Inferior parietal cortex (tissue), 1 donor: ENCODE results near the gene ADGRL2.
"Not testable (repeated sequence)": the region's sequence is repeated elsewhere in the genome, so short reads cannot be mapped to it uniquely, and the experiment has no call there.

Experiments
- DNase-seq: peaks from one replicate; pipeline ENCODE4 v3.0.0-alpha.2; 2016; ENCODE audit errors: extremely low spot score

ADGRL2 gene

DNA sequence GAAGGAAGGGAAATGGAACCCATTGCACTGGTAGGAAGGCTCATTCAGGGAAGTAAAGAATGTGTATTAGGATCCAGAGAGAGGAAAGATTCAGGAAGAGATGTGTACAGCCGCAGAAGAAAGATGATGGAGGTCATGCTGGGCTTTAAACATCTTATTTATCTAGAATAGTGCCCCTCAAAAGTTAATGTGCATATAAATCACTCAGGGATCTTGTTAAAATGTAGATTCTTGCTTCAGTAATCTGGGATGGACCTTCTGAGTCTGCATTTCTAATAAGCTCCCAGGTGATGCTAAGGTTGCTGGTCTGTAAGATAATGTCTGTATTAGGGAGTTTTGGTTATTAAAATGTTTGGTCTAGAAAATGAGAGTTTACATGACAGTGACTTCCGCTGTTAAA is 46.3 kb downstream of the ADGRL2 start:
- no peak for DNase-seq

GRCh38 chr1:81848880-81849682 is 48.3 kb downstream of the ADGRL2 start:
- DNase-seq = no peak

GRCh38 chr1:81850031-81850430 is 49.3 kb downstream of the ADGRL2 start:
- DNase-seq = no peak

DNA sequence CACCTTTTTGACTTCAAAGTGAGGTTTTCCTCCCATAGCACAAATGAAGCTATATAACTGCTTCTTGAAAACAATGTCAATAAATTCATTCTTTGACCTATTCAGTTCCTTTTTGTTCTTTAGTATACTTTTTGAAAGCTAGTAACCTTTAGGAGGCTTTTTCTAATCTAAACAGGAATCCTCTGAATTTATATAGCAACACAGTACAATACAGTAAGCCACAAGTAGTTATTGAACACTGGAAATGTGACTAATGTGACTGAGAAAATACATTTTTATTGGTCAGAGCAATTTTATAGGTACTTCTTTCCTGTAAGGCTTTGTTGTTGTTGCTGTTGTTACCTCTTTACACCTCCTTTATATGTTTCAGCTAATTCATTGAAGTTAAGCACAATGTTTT is 49.8 kb downstream of the ADGRL2 start:
- no peak for DNase-seq

DNA sequence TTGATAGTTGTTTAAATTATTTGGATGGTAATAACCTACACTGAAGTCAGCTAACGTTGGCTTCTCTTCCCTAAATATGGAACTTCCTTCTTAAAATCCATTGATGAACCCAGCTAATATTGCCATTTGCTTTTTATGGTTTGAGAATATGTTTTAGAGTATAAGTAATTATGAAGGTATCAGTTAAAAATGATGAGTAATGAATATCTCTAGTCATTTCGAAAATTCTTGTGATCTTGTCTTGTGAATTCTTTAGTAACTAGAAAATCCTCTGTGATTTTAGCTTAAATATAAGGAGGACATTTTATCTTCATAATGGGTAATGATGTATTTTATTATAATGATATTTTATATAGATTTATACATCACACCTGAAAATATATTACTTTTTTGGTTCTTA is 50.5 kb downstream of the ADGRL2 start:
- no peak for DNase-seq

- no peak for DNase-seq
These were observed 52.2 kb downstream of the ADGRL2 start for GRCh38 chr1:81852961-81853360.

GRCh38 chr1:81867235-81867634 is 66.5 kb downstream of the ADGRL2 start:
- DNase-seq = no peak

DNA sequence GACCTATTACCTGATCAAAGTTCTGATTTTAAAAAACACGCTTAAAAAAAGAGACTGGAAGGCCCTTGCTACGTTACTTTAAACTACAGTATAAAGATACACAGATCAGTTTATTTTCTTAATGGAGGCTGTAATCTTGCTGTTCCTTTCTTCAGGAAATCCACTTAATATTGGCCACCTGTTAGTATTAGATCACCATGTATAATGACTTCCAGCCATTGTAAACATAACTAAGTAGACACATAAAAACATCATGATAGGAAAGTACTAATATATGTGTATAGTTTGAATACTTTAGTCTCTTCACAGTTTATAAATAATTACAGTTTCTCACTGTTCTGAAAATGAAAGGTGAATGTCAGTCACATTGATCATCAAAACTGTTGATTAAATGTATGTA is 68.6 kb downstream of the ADGRL2 start:
- DNase-seq = no peak

DNA sequence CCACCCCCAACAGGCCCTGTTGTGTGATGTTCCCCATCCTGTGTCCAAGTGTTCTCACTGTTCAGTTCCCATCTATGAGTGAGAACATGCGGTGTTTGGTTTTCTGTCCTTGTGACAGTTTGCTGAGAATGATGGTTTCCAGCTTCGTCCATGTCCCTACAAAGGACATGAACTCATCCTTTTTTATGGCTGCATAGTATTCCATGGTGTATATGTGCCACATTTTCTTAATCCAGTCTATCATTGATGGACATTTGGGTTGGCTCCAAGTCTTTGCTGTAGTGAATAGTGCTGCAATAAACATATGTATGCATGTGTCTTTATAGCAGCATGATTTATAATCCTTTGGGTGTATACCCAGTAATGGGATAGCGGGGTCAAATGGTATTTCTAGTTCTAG is 70.4 kb downstream of the ADGRL2 start:
- DNase-seq = not testable (repeated sequence)

DNA sequence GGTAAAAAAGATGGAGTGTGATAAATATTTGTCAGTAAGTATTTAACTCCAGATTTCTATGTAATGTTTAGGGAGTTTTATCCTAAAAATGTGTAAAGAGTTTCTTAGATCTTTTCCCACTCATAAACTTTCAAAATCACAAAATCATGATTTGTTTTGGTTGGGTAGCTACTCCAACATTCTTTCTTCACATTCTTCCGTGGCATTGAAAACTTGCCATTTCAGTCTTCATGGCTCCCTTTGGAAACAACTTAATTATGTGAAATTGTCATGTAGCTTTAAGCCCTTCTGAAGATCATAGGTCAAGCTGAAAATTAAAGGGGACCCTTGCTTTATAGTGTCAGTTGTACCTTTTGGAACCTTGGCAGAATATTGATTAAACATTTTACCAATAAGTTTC is 73.2 kb downstream of the ADGRL2 start:
- no peak for DNase-seq

DNA sequence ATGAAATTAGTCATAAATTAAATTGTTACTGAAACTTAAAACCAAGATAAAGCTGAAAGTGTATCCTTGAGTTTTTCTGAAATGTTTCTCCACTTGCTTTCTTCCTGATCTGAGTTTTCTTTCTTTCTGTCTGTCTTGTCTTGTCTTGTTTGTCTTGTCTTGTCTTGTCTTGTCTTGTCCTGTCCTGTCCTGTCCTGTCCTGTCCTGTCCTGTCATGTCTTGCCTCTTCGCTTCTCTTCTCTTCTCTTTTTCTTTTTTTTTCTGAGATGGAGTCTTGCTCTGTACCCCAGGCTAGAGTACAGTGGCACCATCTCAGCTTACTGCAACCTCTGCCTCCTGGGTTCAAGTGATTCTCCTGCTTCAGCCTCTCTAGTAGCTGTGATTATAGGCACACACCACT is 73.7 kb downstream of the ADGRL2 start:
- no peak for DNase-seq

DNA sequence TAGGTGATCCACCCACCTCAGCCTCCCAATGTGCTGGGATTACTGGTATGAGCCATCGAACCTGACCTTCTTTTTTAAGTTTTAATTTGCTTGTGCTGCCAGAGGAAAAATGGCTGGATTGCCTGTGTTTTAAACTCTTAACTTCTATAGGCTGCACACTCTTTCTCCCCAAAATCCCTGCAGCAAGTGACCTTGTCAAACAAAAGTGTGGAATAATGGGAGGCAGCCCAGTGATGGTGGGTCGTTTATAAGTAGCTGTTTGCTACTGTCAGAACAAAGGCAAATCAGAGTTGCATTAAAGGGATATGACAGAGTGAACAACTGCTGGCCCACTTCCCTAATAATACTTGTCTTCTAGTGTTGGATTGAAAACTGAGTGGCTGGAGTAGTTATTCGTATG is 74.2 kb downstream of the ADGRL2 start:
- no peak for DNase-seq

- no peak for DNase-seq
These were observed 76.4 kb downstream of the ADGRL2 start for GRCh38 chr1:81876901-81877733.

GRCh38 chr1:81877940-81878339 is 77.2 kb downstream of the ADGRL2 start:
- no peak for DNase-seq

DNA sequence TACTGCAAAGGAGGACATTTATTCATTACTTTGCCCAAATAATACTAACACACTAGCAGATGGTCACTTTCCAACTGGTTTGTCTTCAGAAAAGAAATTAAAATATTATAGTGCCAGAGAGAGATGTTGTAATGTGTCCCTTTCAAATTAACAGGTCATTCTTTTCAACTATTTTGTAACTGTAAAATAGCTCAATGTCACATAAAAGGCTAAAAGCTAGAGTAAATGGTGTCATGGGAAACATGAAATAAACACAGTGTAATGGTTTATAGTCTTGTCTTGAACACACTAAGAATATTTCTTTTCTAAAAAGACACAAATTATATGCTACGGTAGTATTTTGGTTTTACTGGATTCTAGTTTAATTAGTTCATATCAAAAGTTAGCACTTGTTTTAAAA is 77.8 kb downstream of the ADGRL2 start:
- no peak for DNase-seq

DNA sequence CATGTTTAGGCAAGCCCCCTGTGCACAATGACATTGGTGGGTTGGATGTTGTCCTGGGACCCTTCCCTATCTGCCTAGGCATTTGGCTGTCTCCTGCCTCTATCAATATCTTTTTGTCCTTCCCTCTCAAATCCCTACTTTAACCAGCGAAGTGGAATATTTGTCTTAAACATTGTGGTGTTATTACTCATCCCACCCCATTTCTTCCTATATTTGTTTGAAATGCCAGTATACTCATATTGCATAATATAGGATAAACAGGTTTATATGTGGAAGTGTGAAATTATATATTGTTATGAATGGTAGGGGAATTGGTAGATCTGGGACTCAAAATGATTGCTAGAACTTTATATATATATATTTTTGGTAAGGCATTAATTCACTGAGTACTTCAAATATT is 80.0 kb downstream of the ADGRL2 start:
- no peak for DNase-seq

DNA sequence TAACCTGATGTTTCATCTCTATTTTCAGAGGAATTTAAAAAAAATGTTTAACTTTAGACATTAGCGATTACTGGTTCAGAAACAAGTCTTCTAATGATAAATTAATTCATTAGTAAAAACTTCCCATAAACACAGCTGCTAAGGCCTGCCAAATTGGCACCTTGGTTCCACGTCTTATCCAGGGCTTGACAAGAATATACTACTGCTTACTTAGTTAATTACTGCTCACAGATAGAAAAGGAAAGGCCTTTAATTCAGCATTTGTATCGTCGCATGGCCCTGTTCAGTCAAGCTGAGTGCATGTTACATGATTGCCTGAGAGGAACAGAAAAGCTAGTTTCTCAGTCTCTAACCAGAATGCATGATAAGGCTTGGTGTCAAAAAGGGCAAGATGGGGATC is 84.6 kb downstream of the ADGRL2 start:
- DNase-seq = no peak

GRCh38 chr1:81886292-81886691 is 85.6 kb downstream of the ADGRL2 start:
- not testable (repeated sequence) for DNase-seq

DNA sequence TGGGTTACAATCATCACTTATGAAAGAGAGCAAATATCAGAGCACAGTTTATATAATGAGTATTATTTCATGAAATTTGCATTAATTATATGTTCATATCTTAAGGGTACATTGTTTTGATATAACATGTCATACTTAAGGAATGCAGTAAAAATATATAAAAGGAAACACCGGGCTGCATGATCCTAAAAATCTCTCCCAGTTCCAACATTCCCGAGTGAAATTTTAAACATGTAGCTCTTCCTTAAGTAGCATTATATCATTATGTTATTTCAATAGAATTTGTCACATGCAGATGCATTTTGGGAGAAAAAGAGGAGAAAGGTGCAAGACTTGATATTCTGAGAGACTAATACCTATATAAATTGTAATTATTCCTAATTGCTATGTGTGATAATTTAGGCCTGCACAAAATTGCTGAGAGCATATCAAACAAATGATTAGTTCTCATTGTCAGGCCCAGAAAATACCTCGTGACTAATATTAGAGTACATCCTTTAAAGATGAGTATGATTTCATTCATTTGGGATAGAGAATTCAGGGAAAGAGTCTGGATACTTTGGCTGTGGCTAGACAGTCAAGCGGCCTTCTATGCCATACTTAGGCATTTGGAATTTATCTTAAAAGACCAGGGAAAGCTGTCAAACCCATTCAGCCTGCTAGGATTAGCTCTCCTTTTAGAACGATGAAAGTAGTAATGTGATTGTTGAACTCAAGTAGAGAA is 86.8 kb downstream of the ADGRL2 start:
- DNase-seq = no peak

DNA sequence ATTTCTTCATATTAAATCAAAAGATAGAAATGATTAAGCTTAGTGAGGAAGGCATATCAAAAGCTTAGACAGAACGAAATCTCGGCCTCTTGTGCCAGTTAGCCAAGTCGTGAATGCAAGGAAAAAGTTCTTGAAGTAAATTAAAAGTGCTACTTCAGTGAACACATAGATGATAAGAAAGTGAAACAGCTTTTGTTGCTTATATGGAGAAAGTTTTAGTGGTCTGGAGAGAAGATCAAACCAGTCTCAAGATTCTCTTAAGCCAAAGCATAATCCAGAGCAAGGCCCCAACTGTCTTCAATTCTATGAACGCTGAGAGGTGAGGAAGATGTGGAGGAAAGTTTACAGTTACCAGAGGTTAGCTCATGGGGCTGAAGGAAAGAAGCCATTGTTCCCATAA is 88.4 kb downstream of the ADGRL2 start:
- DNase-seq = no peak

DNA sequence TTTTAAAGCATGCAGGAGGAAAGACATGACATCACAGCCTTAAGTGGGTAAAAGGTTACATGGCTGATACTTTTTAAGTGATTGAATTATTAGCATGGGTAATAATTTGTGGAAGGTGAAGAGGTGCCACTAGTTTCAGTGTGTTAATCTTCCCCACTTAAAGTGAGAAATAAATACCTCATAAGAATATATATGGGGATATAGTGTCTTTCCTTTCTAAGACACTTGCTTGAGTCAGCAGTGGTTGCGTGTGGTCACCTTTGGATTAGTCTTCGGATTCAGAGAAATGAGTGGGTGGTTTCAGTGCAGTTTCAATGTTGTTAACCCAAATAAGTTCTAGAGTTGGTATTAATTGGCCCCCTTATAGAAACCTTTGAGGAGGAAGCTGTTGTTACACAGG is 94.1 kb downstream of the ADGRL2 start:
- no peak for DNase-seq

DNA sequence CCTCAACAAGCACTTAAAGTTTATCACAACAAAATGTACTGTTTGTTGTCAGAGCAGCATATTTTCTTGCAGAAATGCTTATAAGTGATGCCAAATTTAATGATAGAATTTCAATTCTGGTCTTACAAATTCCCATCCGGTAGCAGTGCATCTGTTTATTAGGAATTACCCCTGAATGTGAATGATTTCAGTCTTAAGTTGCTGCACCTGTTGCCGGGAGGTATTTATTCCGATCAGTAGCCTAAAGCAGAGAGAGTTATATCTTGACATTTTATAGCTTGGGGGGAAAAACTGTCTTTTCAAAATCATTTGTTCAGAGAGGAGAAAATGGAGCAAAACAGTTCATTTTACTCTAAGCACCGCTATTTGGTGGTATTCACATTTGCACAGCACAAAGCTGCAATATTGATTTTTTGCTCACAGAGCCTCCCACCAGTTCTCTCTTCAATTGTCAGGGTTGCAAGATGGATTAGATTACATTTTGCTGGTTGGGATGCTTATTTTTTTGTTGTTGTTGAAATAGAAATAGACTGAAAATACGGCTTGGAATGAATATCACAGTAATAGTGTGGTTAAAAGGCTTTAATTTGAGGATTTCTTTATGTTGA is 98.6 kb downstream of the ADGRL2 start:
- DNase-seq = no peak
